Astrocyte of the spinal cord (primary cell): ENCODE measurements around the gene SLC22A5.

ENCODE experiments used
- DNase-seq: peaks from one replicate; pipeline ENCODE4 v3.0.0; 2011; ENCODE audit warnings: low read depth, low spot score
- H3K4me3 ChIP-seq: 2 replicates; pipeline ENCODE4 v1.5.1; 2011; ENCODE audit warnings: low read depth, mild to moderate bottlenecking, low read length, moderate library complexity
- in situ Hi-C: cut with HindIII; loops from 2 replicates; pipeline ENCODE4 v1.10.0; 2017; ENCODE audit warnings: low sequenced_read_pairs
- TF ChIP-seq, protein P1 (sequence below): IDR thresholded peaks from 2 replicates; pipeline ENCODE4 v1.5.1; 2012; ENCODE audit warnings: low read depth, mild to moderate bottlenecking, low read length, inconsistent platforms

The SLC22A5 gene

GRCh38 chr5:132378580-132378979, 9.1 kb downstream of the SLC22A5 start:
- no peak overlapping the region for H3K4me3 ChIP-seq
- DNase-seq, result no peak
- in situ Hi-C loops, result no loop called here
- TF ChIP-seq, protein P1, sequence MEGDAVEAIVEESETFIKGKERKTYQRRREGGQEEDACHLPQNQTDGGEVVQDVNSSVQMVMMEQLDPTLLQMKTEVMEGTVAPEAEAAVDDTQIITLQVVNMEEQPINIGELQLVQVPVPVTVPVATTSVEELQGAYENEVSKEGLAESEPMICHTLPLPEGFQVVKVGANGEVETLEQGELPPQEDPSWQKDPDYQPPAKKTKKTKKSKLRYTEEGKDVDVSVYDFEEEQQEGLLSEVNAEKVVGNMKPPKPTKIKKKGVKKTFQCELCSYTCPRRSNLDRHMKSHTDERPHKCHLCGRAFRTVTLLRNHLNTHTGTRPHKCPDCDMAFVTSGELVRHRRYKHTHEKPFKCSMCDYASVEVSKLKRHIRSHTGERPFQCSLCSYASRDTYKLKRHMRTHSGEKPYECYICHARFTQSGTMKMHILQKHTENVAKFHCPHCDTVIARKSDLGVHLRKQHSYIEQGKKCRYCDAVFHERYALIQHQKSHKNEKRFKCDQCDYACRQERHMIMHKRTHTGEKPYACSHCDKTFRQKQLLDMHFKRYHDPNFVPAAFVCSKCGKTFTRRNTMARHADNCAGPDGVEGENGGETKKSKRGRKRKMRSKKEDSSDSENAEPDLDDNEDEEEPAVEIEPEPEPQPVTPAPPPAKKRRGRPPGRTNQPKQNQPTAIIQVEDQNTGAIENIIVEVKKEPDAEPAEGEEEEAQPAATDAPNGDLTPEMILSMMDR, result no peak

- in situ Hi-C loops, result no loop called here
- no peak overlapping the region for H3K4me3 ChIP-seq
- no peak for DNase-seq
- TF ChIP-seq, protein P1, result no peak
Measured at GRCh38 chr5:132380047-132380446, 10.5 kb downstream of the SLC22A5 start.

DNA sequence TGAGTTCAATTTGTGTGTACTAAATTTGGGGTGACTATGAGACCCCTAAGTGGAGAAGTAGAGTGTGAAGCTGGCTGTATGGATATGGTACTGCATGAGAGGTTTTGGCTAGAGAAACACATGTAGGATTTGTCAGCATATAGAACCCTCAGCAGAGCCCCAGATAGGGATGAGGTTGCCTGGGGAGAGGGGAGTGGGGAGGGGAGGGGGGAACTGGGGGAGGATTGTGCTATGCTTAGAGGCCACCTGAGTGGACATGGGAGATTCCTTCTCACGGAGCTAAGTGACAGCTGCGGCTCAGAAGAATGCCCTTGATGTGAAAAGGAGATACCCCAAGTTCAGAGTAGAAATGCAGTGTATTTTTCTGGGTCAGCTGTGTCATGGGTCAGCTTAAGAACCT, 11.2 kb downstream of the SLC22A5 start:
- in situ Hi-C loops, result no loop called here
- no peak overlapping the region for H3K4me3 ChIP-seq
- no peak for DNase-seq
- TF ChIP-seq, protein P1, result no peak

GRCh38 chr5:132381614-132382013, 12.1 kb downstream of the SLC22A5 start:
- in situ Hi-C loops, result no loop called here
- TF ChIP-seq, protein P1, result no peak
- DNase-seq, result no peak
- no peak overlapping the region for H3K4me3 ChIP-seq

- TF ChIP-seq, protein P1, result no peak
- in situ Hi-C loops, result no loop called here
- H3K4me3 ChIP-seq, result no peak overlapping the region
- no peak for DNase-seq
Measured at GRCh38 chr5:132383261-132383660, 13.8 kb downstream of the SLC22A5 start.

GRCh38 chr5:132383984-132384383, 14.5 kb downstream of the SLC22A5 start:
- DNase-seq, result no peak
- in situ Hi-C loops, result no loop called here
- H3K4me3 ChIP-seq, result no peak overlapping the region
- TF ChIP-seq, protein P1, result no peak

DNA sequence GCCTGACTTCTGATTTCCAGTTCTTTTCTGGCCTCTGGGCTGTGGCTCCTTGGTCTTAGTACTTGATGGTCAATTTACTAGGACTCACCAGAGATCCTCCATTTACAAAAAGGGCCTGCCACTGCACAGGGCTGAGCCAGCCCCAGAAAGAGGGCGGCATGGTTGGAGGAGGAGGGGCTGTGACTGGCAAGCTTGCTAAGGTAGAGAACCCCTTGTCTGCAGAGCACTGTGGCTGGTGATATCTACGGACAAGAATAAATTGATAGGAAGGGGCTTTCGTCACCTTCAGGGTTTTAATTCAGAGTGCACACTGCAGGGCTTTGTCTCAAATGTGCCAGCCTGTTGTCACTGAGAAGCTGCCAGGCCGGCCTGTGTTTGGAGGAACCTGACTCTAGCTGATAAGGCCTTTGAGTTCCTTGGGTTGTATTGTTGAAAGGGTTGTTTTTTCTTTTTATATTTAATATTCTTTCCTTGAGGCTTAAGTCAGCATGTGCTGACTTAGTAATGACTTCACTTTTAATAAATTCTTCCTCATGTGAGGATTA, 15.1 kb downstream of the SLC22A5 start:
- no peak overlapping the region for H3K4me3 ChIP-seq
- no peak for DNase-seq
- in situ Hi-C loops, result no loop called here
- TF ChIP-seq, protein P1, result no peak
